Mesenteric fat pad (tissue), 1 donor: ENCODE measurements around the gene FAM3A. TPM values are rescaled to one million over a fixed set of nuclear protein-coding genes. Genes with fewer than 3 reads are reported as not detected.
"Not testable (repeated sequence)": the region's sequence is repeated elsewhere in the genome, so short reads cannot be mapped to it uniquely, and the experiment has no call there.

ENCODE experiments used
- DNase-seq: peaks from one replicate; pipeline ENCODE4 v3.0.0-alpha.2; 2020; ENCODE audit warnings: low spot score
- total RNA-seq: library from RNA; stranded (reverse); fragmentation: NEBNext Ultra II Directional; extraction: Animal tissue kit (Norgen Biotek cat#: 25700); gene quantifications from one replicate; pipeline ENCODE4 v1.2.1, GENCODE V29; 2021
- donor health status: DM: yes; HTN: yes; CAD: no.

Gene FAM3A
- total RNA-seq, 1 donor from 2014 or later: 36.5 TPM

DNA sequence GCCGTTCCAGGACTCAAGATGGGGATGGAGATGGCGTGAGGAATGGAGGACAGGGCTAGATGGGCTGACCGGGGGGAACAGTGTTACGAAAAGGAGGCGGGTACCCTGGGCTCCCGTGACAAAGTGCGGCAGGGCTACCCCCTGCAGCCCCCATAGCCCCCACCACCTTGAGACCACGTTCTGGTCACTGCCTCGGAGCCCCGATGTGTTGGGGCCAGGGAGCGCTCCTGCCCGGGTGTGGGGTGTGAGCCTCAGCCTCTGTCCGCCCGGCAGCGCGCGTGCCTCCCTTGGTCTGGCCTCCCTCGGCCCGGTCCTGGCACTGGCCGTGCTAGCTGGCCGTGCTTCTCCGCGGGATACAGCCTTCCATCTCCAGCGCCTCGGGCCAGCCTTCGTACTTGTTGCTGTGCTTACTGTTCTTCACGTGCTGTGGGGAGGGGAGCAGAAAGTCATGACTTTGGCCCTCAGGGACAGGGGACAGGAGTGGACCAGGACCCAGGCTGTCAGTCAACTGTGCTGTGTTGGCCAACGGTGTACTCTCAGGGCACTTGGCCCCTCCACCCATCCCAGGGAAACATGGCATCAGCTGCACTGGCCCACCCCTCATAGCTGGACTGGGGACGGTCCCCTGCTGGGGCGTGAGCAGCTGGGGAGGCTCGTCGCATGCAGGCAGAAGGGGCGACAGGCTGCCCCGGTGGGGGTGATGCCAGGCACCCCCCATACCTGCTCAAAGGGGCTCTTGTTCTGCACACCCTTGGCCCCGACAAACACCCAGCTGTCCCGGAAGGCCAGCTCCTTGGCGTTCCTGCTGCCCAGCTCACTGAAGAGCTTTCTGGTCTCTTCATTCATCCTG is 9.3 kb downstream of the FAM3A start:
- DNase-seq: no peak

DNA sequence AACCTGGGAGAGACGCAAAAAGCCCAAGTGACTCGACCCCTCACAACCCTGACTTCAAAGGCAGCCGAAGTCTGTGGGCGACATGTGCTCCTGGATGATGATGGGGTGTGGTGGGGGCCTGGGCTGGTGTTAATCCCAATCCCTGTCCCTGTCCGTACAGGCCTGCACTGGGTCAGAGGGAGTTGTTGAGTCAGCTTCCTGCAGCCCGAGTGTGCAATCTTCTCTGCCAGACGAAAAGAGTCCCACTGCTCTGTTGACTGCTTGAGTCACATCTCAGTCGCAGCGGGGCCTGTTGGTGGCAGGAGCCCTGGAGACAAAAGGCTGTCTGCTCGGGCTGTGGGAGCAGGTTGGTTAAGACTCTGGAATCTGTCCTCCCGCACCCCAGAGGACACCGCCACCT is 10.3 kb downstream of the FAM3A start:
- DNase-seq: no peak

DNA sequence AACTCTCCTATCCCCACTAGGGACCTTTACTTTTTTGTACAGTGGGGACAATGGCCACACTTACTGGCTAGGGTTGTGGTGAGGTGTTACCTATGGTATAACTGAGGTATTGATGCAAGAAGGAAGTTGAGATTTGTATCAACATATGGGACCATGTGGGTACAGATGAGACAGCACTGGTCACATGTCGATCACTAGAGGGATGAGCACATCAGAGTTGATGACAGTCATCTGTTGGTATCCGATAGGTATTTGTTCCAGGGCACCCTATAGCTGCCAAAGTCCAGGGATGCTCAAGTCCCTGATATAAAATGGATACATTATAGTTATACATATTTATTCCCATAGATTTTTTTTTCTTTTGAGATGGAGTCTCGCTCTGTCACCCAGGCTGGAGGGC is 13.0 kb downstream of the FAM3A start:
- DNase-seq: no peak

- DNase-seq: no peak
Measured at GRCh38 chrX:154502098-154502497, 13.9 kb downstream of the FAM3A start.

GRCh38 chrX:154501423-154501822 is 14.6 kb downstream of the FAM3A start:
- not testable (repeated sequence) for DNase-seq

GRCh38 chrX:154496591-154497137 is 19.4 kb downstream of the FAM3A start:
- DNase-seq: not testable (repeated sequence)

DNA sequence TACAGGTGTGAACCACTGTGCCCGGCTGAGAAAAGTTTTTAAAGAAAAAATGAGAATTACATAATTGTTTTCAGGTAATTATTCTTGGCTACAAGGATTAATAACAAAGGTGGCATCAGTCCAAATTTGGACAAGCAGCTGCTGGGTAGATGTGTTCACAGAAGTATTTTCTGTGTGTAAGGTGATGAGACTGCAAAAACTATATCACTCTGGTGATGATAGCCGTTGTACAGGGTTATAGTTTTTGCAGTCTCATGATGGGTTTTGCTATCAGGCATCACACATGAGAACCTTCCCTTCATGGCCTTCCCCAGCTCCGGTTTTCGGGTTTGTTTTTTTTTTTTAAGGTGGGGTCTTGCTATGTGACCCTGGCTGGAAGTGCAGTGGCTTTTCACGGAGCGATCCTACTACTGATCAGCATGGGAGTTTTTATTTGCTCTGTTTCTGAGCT is 20.5 kb downstream of the FAM3A start:
- DNase-seq: no peak

DNA sequence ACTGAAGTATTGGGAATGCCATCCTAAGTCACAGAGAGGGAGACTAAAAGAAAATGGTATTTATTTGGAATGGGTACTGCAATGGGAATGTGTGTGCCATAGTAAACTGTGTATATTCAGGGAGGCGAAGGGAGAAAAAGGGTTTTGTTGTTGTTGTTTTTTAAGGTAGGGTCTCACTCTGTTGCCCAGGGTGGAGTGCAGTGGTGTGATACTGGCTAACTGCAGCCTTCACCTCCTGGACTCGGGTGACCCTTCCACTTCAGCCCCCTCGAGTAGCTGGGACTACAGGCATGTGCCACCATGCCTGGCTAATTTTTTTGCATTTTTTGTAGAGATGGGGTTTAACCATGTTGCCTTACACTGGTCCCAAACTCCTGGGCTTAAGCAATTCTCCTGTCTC is 21.3 kb downstream of the FAM3A start:
- no peak for DNase-seq

DNA sequence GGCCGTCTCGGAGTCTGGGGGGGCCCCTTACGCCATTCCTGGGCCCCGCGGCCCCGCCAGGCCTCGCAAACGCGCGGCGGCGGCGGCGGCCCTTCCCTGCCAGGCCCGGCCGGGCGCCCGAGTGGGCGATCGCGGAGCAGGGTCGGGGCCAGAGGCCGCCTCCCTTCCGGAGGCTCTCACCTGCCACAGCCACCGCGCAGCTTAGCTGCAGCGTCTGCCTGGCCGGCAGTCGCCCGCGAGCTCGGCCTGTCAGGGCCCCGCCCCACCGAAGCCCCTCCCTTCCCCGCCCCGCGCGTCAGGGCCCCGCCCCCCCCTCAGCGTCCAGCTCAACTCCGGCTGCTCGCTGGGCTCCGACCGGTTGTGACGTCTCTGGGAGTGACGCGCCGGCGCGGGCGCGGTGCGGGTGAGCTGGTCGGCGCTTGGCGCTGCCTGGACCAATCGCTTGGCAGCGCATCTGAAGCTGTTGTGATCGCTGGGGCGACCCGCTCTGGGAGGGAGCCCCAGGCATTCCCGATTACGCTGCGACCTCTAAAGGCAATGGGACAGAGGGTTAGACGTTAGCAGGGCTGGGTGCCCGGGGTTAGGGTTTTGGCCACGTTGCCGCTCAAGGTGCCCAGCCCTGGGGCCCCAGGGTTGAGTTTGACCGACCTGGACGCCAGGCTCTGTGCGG is 25.5 kb downstream of the FAM3A start, which contains the start of gene SLC10A3:
Gene SLC10A3, minus strand, starts transcription at position 216 of the 670 bp plus-strand sequence. CDS start 1,689 bp downstream, outside the sequence.
- DNase-seq: peak; percentile 98

DNA sequence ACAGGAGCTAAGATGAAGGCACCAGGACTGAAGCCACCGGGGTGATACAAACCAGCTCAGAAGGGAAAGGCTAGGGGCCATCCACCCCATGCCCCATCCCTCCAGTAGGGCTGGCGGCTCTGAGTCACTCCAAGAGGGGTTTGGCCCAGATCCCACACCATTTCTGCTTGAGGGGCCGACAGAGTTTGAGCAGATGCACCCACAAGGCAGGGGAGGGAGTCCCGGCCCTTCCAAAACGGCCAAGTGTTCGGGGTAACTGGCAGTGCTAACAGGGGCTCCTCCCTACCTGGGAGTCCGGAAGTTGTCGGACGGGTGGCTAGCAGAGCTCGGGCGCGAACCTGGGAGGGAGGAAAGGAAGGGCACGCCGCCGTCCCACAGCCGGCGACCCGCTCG is 26.0 kb downstream of the FAM3A start:
- DNase-seq: no peak

DNA sequence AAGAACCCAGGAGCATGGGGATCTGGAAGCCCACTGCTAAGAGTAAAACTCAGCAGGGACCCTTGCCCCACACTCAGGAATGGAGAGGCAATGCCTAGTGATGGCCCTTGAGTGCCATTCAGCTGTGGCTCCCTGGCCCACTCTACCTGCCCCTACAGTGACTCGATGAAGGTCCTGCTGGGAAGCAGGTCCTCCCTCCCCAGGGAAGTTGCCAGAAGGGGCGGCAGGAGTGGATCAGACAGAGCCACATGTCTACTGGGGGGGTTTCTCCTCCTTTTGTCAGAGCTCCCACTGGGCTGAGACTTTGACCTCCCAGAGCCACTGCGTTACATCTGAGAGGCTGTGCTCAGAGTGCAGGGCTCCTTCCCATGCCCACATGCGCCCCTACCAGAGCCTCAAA is 26.9 kb downstream of the FAM3A start:
- no peak for DNase-seq

GRCh38 chrX:154488336-154489075 is 27.5 kb downstream of the FAM3A start:
- no peak for DNase-seq

- peak; percentile 88 for DNase-seq
Measured at GRCh38 chrX:154487518-154488290, 28.3 kb downstream of the FAM3A start.

- DNase-seq: peak; percentile 89
Measured at GRCh38 chrX:154486396-154487207, 29.4 kb downstream of the FAM3A start, which contains the start of gene UBL4A. Gene UBL4A (minus strand): TSS chrX:154486615. CDS start chrX:154486584, 31 bp downstream.

GRCh38 chrX:154486052-154486395 is 30.0 kb downstream of the FAM3A start:
- DNase-seq: no peak

- DNase-seq: no peak
Measured at GRCh38 chrX:154485150-154486051, 30.6 kb downstream of the FAM3A start.

DNA sequence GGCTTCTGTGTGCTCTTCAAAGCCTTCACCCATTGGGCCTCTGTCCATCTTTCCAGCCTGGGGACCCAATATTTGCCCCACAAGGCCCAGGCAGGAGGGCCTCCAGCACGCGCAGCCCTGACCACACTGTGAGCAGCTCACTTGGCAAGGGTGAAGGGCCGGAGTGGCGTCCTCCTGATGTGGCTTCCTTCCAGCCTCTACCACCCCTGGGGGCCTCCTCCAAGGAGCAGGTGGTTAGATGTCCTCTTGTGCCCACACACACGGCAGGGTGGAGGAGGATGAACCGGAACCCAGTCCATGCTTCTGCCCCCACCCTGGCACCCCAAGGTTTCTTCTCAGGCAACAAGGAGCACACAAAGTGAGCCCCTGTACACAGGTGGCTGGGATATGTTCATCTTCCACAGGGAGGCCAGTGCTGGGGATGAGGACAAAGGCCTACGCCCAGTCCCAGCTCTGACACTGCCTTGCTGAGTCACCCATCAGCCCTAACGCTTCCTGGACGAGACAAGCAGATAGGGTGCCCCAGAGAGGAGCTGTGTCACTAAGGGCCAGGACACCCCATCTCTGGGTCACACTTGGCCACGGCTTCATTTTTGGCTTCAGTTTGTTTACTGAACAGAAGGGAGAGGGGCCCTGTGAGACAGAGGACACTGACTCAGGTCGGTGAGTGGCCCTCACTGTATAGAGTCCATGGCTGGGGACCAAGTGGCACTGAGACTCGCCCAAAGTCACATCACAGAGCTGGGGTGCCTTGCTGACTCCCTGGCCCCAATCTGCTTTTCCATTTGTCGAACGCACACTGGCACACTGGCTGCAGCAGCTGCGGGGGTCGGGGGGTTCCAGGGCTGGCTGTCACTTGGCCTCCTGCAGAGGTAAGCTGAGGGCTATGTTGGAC is 31.5 kb downstream of the FAM3A start:
- DNase-seq: no peak

GRCh38 chrX:154483325-154483724 is 32.7 kb downstream of the FAM3A start:
- no peak for DNase-seq
